Activated naive CD4-positive, alpha-beta T cell (primary cell): Measurements from ENCODE around the gene AHNAK2.
"Not testable (repeated sequence)": the region's sequence is repeated elsewhere in the genome, so short reads cannot be mapped to it uniquely, and the experiment has no call there.

Source experiments
- DNase-seq, 4 experiments: peaks; one replicate each; lab custom pipeline; 2025; lab: John Stamatoyannopoulos, UW

AHNAK2 gene

DNA sequence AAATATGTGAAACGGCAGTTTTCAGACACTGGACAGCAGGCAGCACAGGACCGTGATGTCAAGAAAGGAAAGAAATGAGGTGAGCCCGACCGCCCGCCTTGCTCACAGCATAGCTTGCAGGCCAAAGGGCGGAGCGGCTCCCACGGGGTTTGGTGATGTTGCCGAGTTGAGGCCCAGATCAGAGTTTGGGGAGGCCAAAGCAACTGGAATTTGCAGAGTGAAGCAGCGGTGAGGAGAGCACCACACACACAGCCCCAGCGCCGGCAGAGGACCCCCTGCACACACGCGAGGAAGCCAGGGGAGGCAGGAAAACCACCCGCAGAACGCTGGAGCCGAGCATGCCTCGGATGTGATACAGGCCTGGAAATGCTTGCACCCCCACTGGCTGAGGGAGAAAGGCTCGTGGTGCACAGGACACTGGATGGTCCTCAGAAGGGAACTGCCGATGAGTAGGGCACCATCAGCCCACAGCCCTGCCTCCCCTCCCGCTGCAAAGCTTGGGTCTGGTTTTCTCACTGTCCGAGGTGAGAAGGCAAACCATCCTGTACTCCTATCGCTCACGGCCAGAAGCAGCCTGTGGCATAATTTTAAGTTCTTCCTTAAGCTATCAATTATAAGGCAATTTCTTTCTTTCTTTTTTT, 79.2 kb downstream of the AHNAK2 start:
- DNase-seq = no peak

GRCh38 chr14:104898195-104898558, 80.0 kb downstream of the AHNAK2 start:
- no peak for DNase-seq

DNA sequence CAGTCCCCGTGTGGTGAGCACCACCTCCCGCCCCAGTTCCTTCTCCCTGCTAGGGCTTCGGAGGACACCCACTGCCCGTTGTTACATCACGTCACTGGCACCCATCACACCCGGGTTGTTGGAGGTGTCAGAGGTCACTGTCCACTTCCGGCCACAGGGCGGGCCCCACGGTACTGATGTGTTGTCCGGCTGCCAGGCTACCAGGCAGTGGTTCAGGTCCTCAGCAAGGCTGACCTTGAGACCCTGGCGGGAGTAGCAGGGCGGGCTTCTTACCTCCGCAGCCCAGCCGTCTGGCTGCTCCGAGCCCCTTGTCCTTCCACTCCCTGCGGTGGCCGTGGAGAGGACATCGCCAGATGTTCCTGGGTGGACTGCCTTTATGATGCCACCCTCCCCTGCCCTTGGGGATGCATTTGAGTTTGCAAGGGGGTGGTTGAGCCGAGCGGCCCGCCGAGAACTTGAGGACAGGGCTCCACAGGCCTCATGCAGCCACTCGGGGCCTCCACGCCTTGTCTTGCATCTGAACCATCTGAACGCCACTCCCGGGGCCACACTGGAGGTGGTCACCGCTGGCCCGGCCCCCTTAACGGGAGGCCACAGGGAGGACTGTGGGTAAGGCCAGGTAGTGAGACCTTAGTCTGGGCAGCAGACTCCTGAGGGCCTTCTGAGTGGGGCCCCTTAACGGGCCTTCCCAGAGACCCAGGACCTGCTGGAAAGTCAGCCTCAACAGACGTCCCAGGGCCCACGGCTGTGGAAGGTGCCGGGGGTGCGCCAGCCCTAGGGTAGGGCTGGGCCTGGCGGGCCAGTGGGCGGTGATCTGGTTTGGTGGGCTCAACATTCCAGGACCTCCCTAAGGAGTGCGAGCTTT, 80.6 kb downstream of the AHNAK2 start:
- no peak for DNase-seq

DNA sequence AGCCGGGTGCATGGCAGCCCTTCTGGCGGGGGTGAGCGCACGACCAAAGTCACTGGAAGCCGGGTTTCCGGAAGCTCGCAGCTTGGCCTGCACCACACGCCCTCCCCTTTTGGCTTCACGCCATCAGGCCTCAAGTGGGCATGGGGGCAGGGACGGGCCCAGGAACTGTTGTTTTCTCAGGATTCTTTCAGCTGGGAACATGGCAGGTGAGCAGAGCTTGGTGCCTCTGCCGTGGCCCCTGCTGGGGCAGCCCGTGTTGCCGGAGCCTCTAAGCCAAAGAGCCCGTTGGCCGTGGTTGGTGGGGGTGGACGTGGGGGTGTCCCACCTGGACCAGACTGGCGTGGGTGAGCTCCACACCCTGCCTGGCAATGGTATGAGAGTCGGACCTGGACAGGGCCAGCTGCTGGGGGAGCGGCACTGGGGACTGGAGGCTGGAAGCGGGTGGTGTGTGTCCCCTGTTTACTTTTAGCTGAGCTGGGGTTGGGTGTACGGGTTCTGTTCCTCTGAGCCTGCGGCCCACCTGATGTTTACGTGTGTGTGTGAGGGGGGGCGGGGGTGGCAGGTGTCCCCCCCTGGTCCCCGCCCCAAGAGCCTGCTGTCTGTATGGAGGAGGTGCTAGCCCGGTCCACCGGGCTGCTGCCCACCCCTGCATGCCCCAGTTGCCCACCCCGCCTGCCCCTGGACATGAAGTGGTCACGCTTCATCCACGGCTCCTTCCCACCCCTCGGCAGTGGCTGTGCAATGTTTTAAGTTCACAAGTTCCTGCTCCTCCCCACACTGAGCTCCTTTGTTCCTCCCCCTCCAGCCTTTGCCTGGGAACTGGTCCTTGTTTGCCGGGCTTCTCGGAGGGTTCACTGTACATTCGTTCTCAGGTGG, 82.2 kb downstream of the AHNAK2 start:
- no peak for DNase-seq

GRCh38 chr14:104895207-104895785, 82.9 kb downstream of the AHNAK2 start:
- DNase-seq = no peak

DNA sequence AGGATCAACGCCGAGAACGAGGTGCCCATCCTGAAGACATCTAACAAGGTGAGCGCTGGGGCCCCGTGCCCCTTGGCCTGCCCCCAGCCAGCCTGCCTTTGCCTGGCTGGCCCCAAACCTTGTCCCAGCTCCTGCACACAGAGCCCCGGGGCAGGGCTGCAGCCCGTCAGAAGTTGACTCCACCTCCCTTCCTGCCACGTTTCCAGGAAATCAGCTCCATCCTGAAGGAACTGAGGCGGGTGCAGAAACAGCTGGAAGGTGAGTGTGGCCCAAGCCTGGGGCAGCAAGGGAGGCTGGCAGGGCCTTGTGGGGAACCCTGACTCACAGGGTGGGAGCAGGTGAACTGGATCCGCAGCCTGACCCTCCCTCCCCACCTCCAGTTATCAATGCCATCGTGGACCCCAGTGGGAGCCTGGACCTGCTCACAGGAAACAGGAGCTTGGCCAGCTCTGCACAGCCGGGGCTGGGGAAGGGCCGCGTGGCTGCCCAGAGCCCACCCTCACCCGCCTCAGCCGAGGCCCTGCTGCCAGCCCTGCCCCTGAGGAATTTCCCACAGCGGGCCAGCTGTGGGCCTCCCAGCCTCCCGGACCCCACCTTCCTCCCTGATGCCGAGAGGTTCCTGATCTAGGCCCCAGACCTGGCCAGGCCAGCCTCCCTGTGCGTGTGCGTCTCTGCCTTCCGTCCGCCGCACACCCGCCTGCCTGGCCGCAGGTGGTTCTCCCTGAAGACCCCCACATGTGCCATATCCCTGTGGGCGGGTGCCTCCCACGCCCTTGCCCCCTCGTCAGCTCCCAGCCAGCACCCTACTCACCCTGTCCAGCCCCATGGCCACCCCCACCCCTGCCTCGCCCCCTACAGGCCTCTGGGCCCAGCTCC, 83.6 kb downstream of the AHNAK2 start:
- no peak for DNase-seq

GRCh38 chr14:104893435-104894207, 84.6 kb downstream of the AHNAK2 start:
- DNase-seq = no peak

DNA sequence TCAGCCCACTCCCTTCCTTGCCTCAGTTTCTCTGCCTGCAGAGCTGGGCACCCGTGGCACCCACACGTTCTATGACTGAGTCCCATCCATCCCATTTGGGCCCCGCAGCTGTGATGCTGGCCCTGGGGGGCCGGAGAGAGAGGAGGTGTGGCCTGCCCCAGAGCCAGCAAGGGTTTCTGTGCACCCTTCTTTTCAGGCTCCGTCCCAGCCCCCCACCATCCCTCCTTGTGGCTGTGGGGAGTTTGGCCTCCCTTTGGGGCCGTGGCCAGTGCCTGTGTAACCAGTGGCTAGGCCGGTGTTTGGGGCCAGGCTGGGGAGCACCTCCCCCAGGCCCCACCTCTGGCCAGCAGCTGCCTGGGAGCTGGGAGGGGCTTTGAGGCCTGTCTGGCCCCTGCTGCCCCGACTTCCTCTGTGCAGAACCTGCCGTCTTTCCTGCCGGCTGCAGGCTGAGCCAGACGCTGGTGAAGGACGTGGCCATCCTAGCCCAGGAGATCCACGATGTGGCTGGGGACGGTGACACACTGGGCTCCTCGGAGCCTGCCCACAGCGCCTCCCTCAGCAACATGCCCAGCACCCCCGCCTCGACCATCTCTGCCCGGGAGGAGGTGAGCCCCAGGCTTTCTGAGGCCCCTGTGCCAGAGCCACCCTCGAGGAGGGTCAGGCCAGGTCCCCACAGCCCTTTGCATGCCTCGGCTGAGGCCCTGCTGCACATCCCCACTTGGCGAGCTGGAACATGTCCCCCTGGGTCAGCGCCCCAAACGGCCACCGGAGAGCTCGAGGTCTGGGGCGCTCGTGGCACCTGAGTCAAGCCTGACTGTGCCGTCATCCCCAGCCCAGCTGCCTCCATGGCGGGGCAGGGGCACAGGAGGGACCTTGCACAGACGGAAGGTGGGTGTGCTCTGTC, 85.4 kb downstream of the AHNAK2 start:
- DNase-seq = no peak

GRCh38 chr14:104891664-104892530, 86.3 kb downstream of the AHNAK2 start:
- no peak for DNase-seq

DNA sequence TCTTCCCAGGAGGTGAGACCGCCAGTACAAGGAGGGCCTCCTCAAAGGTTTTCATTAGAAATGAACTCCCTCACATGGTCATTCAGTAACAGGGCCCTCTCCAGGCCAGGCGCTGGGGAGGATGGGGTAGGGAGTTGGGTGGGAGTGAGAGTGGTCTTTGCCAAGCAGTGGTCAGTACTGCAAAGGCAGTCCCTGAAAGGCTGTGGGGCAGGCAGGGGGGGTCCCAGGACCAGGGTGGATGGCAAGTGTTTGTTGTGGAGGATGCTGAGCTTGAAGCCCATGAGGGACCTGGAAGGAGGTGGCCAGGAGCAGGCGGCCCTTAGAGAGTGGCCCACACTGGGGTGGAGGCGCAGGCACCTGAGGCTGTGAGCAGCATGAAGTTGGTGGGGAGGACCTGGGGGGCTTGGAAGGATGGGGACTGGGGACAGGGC, 87.0 kb downstream of the AHNAK2 start:
- DNase-seq = no peak

DNA sequence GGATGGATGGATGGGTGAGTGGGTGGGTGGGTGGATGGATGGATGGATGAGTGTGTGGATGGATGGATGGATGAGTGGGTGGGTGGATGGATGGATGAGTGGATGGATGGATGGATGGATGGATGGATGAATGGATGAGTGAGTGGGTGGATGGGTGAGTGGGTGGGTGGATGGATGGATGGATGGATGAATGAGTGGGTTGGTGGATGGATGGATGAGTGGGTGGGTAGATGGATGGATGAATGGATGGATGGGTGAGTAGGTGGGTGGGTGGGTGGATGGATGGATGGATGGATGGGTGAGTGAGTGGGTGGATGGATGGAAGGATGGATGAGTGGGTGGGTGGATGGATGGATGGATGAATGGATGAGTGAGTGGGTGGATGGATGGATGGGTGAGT, 87.9 kb downstream of the AHNAK2 start:
- not testable (repeated sequence) for DNase-seq

GRCh38 chr14:104889375-104889757, 88.8 kb downstream of the AHNAK2 start:
- DNase-seq = no peak

- no peak for DNase-seq
Observed at GRCh38 chr14:104888489-104889374, 89.4 kb downstream of the AHNAK2 start.

DNA sequence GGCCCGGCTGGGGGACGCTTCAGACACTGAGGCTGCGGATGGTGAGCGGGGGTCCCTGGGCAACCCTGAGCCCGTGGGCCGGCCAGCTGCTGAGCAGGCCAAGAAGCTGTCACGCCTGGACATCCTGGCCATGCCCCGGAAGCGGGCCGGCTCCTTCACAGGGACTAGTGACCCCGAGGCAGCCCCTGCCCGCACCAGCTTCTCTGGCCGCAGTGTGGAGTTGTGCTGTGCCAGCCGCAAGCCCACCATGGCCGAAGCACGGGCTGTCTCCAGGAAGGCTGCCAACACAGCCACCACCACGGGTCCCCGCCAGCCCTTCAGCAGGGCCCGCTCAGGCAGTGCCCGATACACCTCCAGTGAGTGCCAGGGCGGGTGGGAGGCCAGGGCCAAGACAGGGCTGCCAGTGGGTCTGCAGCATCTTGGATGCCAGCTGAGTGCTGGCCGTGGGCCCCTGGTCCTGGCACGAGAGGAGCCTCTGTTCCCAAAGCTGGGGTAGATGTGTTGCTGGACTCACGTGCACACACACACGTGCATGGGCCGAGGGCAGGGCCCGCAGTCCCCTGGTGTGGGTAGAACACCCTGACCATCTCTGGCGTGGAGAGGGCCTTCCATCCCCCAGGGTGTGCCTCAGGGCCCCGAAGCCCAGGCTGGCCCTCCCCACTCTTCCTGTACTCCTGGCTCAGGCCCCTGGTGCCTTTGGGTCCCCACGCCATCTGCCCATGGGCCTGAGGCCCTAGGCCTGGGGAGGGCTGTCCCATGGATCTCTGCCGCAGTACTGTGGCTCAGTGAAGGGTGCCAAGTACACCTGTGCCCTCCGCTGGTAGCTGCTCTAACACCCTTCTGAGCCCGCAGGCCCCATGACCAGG, 90.3 kb downstream of the AHNAK2 start:
- DNase-seq = no peak
